Right forelimb (tissue), 1 donor: ENCODE data around the gene GABRD.

ENCODE experiments used
- DNase-seq: peaks from one replicate; pipeline ENCODE4 v3.0.0-alpha.2; 2018

Gene GABRD

DNA sequence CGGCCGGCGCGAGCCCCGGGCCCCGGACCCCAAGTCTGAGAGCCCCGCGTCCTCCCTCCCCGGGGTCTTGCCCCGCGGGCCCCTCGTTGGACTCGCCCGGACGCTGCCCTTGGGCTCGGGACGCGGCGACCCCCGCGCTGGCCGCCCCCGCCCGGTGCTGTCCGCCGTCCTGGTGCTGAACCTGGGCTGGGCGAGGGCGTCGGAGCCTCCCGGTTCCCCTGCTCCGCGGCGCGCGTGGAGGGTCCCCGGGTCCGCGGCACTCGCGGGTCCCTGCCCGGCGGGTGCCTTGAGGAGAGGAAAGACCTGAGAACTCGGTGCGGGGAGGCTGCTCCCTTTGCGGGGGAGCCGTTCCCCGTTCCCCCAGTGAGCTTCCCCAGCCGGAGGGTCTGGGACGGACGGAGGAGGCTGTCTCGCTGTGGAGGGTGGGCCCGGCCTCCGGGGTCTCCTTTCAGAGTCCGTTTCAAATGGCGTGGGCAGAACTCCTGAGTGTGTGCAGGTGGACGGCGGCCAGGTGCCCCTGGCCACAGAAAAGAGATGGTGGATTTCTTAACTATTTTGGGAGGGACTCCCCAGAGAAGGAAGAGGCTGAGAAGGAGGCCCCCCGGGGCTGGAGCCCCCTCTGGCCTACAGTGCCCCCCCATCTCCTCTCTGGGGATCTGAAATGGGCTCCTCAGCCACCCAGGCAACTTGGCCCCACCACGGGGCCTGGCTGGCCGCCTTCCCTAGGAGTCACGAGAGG, 595 bp downstream of the GABRD start:
- DNase-seq, result peak; percentile 68

DNA sequence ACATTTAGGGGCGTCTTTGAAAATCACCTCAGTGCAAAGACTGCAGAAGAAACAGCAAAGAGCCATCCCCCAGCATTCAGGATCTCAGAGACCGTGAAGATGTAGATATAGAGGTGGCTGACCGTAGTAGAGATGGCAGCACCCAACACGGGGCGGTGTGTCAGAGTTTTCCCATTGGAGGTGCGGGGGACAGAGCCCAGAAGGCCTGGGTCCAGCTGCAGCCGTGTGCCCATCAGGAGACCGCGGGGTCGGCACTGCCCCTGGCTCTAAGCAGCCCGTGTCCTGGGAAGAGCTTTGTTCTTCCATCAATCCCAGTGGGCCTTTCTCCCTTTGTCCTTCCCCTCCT, 1.1 kb downstream of the GABRD start:
- no peak for DNase-seq

DNA sequence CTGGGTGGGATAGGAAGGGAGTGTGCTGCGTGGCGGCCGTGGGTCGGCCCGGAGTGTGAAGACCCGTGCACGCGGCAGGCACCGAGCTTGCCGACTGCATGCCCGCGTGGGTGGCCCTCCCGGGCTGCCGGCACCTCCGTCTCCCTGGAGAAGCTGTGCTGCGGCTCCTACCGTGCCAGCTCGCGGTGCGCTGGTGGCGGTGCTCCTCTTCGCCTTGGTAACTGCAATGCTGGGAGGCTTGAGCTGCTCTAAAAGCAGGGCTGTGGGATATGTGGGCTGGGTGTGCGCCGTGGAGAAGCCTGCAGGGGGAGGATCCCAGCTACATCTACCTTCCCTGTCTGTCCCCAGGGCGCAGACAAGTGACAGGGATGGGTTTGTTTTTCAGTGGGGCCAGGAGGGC, 2.4 kb downstream of the GABRD start:
- no peak for DNase-seq

DNA sequence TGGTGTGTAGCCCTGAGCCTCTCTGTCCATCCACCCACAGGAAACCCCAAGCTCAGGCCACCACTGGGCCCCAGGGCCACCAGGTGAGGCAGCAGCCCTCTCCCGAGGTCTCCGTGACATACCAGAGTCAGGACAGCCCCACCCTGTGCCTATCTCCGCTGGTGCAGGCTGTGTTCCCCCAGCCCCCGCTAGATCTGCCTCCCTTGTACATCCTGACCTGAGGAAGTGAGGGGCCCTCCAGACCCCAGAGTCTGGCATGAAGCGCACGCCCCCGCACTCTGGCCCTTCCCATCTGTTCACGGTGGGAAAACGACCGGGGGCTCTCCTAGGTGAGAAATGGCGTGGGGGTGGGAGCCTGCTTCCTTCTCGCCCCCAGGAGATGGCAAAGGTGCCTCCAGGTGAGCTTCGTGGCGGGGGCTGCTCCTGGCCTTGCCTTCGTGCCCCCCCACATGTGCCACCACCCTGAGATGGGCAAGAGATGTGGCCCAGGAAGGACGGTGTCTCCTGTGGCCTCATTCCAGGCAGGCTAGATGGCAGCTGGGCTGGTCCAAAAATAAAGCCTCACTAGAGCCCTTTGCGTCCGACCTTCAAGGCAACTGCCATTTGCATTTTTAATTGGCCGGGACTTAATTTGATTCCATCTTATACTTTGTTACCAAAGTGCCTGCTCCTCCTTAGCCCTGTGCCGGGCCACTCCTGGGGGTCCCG, 3.1 kb downstream of the GABRD start:
- DNase-seq, result no peak

DNA sequence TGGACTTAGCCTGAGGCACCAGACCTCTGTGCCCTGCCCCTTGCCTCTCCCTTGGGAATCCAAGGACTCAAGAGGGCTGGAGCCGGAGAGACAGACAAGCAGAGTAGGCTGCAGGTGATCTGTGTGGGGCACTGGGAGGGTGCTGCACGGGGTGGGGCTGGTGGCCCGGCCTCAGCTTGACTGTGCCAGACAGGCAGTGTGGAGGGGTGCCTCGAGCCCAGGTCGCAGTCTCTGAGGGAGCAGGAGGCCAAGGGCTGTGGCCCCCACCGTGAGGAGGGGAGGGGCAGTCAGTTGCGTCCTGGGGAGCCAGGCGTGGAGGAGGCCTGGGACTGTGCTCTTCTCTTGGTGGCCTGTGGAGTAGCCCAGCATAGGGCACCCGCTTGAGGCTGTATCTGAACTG, 4.0 kb downstream of the GABRD start:
- DNase-seq, result no peak

DNA sequence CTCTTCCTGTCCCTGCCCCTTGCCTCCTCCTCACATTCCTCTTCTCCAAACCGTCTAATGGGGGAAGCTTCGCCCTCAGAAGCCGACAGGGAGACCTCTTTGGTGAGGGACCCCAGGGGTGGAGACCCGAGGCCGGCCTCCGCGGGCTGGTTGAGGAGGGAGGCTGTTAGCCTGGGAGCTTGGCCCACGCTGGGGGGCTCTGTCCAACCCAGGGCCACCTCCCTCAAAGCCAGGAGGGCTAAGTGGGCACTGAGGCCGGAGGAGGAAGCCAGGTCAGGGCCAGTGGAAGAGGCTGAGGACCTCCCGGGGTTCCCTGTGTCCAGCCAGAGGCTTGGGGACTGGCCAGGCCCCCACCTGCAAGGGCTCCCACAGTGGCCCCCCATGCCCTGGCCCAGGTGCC, 5.3 kb downstream of the GABRD start:
- no peak for DNase-seq

DNA sequence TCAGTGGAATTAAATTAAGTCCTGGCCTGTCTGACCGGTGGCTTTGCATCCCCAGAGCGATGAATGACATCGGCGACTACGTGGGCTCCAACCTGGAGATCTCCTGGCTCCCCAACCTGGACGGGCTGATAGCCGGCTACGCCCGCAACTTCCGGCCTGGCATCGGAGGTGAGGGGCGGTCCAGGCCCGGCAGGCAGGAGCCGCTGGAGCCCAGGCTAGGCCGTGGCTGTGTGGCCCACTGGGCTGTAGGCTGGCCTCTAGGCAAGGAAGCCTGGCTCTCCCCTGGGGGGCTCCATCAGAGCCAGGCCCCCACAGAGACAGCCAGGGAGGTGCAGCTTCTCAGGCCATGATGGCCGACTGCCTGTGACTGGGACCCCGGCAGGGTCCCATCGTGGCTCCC, 5.7 kb downstream of the GABRD start:
- no peak for DNase-seq

DNA sequence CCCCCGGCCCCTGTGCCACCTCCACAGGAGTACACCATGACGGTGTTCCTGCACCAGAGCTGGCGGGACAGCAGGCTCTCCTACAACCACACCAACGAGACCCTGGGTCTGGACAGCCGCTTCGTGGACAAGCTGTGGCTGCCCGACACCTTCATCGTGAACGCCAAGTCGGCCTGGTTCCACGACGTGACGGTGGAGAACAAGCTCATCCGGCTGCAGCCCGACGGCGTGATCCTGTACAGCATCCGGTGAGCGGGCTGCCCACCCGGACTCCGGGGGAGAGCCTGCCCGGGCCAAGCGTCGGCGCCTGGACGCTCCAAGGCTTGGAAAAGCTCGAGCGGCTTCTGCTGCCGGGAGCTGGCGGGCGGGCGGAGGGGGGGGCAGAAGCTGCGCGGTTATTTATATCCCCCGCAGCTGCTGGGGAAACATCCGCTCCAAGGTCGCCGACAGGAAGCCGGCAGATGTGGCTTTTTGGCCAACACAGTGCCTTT, 6.4 kb downstream of the GABRD start:
- peak; percentile 63 for DNase-seq

DNA sequence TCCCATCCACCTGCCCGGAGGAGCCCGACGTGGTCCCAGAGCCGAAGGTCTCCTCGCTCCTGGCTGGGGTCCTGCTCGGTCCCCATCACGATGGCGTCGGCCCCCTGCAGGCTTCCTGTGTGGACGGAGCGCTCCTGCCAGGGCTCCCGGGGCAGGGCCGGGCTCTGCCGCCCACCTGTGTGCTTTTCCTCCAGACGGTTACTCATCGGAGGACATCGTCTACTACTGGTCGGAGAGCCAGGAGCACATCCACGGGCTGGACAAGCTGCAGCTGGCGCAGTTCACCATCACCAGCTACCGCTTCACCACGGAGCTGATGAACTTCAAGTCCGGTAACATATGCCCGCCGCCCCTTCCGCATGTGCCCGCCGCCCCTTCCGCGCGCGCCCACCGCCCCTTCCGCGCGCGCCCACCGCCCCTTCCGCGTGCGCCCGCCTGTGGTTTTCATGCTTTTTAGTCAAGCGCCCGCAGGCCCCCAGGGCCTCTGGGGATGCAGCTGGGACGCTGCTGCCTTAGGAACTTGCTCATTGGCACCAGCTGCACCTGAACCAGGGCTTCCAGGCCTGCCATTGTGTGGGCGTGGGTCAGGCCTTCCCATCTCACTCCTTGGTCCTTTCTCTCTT, 8.9 kb downstream of the GABRD start:
- DNase-seq, result no peak

DNA sequence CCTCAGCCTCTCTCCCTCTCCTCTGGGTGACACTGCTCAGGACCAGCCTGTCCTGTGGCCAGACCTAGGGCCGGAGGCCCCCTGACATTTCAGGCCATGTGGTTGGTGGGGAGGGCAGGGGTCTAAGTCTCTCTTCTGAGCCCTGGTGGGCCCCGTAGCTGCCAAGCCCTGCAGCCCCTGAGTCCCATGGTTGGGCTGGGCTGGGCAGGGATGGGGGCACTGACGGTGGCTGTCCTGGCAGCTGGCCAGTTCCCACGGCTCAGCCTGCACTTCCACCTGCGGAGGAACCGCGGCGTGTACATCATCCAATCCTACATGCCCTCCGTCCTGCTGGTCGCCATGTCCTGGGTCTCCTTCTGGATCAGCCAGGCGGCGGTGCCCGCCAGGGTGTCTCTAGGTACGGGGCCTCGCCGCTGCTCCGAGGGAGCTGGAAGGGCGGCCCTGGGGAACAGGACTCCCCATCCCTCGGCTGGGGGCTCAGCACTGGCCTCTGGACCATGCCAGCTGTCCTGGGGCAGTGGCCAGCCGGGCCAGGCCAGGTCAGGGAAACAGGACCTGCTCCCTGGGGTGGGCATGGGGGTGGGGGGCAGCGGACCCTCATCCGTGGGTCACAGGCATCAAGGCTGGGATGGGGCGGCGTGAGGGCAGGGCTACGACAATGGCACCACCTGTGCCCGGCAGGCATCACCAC, 9.9 kb downstream of the GABRD start:
- DNase-seq, result no peak

DNA sequence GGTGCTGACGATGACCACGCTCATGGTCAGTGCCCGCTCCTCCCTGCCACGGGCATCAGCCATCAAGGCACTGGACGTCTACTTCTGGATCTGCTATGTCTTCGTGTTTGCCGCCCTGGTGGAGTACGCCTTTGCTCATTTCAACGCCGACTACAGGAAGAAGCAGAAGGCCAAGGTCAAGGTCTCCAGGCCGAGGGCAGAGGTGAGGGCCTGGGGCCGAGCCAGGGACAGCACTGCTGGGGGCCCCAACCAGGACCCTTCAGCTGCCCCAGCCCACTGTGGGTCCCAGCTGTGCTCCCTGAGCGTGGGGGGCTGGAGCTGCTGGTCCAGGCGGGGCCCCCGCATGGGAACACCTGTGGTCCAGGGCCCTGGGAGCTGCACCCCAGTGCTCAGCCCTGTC, 10.4 kb downstream of the GABRD start:
- DNase-seq, result no peak

DNA sequence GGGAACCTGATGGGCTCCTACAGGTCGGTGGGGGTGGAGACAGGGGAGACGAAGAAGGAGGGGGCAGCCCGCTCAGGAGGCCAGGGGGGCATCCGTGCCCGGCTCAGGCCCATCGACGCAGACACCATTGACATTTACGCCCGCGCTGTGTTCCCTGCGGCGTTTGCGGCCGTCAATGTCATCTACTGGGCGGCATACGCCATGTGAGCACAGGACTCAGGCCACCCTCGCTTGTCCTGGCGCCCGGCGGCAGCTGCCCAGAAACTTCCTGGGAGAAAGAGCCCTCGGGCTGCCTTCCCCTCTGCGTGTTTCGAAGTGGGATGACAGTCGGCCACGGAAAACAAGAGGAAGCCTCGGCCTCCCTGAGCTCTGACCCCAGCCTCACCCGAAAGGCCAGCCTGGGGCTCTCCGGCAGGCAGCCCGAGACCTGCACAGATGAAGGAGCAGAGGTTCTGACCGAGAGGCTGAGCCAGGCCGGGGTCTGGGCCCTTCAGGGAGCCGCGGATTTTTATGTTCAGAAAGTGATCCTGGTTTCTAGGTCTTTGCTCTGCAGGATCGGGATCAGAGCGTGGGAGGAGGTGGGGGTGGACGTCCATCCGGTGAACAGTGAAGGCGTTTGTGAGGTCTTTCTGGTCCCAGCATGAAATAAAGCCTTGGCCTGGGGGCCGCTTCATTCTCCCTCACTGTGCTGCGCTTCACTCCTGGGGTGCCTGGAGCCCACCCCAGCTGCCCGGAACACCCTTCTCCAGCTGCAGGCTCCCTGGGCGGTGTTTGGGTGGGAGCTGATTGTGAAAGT, 11.1 kb downstream of the GABRD start:
- DNase-seq, result no peak

DNA sequence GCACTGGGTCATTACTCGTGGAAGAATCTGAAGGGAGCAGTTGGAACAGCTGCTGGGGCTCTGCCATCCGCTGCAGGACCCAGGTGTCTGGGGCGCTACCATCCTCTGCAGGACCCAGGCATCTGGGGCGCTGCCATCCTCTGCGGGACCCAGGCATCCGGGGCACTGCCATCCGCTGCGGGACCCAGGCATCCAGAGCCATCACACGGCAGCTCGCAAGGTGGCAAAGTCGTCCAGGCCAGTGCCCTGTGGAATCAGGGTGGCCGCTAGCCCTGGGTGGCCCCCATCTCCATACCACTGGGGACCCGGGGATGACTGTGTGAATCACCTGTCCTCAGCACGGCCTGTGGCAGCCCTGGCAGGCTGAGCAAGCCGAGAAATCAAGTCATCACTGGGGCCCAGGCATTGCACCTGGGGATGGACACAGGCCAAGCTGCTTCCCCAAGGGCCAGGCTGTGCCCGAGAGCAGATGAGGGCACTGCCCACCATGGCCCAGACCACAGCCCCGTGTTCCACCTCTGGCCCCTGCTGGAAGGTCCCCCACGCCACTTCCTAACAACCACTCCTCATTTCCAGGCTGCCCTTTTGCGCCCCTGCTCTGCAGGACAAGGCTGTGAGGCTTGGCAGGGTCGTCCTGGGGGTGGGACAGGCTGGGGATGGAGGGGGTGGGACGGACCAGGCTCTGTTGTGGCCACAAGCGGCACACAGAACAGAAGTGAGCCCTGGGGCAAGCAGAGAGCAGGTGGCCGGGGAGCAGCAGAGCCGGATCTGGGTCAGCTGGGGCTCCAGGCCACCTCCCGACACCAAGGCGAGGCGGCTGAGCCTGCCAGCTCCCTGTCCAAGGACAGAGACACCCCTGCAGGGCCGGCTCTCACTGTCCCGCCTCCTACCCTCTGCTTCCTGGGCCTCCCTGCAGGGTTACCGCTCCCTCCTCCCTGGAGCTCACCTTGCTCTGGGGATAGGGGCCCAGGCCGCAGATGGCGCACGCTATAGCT, 12.7 kb downstream of the GABRD start:
- no peak for DNase-seq

DNA sequence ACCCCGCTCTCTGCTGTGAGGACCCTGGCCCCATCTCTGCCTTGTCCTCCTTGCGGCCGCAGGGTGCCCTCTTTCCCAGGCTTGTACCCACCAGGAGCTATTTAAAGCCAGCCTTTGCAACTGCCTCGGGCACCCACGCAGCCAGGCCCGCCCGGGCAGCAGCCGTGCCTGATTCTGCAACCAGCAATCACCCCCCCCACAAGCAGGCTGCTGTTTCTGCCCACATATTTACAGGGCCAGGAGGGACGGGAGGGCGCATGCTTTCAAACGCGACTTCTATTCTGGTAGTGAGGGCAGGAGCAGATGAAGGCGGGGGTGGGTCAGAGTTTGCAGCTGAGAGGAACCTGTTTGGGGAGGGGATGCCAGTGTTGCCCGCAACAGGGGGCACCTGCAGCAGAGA, 13.6 kb downstream of the GABRD start:
- DNase-seq, result no peak

DNA sequence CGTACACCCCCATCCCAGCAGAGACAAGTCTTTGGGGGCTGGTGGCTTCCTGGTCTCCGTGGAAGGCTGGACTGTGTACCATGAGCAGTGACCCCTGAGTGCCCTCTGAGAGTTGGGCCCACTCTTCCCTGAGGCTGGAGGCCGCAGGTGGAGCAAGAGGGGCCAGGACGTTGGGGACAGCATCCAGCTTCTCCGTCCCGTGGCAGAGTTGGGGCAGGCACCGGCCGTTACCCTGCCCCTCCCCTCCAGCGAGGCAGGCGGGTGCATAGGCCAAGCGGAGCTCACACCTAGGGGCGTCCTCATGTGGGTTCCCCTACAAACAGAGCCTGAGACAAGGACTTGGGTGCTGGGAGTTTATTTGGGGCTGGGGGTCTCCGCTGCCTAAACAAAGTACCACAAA, 14.0 kb downstream of the GABRD start:
- no peak for DNase-seq

DNA sequence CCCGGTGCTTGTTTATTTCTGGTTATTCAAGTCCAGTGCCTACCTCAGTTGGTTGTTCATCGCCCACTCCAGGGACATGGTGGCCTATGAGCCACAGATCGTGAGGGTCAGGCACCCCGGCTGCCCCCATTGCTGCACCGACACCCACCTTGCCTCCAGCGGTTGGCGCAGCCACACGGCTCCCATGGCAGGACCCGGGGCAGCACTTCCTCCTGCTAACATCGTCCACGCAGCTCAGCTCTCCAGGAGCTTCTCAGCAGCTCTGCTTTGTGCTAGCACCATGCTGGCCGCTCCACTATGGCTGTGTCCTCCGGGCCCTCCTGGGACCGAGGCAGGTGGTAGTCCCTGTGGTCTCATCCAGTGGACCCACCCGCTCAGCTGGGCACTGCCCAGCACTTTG, 17.1 kb downstream of the GABRD start:
- DNase-seq, result no peak

DNA sequence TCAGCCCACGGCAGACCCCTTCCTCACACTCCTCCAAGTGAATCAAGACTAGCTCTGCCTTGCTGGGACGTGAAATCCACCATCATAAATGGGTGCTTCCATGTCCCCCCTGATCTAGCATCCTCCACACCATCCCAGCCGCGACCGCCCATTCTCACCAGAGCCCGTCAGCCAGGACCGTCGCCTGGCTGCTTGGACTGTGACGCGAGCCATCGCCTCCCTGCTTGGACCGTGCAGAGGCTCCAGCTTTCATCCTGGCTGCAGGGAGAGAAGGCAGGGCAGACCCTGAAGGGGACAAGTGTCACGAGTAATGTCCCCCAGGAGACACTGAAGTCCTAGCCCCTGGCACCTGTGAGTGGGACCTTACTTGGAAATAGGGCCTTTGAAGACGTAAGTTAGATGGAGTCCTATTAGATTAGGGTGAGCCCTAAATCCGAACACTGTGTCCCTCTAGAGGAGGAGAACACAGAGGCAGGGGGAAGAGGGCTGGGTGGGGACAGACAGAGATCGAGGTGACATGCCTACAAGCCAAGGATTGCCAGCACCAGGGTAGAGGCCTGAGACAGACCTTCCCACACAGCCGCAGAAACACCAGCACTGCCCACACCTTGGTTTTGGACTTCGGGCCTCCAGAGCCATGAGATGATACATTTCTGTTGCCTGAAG, 18.3 kb downstream of the GABRD start:
- no peak for DNase-seq

DNA sequence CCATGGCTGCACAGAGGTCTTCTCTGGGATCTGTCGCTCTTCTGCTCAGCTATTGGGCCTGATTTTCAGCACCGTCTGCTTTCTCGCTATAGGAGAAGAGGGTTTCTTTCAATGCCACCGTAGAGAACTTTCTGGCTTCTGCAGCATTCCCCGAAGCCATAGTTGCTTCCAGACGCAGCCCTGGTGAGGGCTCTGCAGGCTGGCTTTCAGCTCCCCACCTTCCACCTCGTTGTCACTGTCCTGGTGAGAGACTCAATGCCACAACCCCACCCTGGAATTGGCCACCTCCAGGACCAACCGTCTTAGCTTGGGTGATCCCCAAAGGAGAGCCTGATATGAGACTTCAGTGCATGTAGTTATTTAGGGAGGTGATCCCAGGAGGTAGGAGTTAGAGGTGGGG, 19.1 kb downstream of the GABRD start:
- no peak for DNase-seq

DNA sequence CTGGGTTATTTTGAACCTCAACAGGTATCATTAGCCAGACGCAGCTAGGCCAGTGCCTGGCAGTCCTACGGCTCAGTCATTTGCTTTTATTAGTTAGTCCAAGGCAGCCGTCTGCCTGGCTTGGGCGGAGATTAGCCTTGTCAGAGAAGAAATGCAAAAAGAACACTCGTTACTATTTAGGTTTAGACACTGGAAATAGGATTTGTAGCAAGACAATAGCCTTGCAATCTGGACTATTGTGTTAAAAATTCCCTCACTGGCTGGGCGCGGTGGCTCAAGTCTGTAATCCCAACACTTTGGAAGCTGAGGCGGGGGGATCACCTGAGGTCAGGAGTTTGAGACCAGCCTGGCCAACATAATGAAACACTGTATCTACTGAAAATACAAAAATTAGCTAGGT, 20.1 kb downstream of the GABRD start:
- no peak for DNase-seq

DNA sequence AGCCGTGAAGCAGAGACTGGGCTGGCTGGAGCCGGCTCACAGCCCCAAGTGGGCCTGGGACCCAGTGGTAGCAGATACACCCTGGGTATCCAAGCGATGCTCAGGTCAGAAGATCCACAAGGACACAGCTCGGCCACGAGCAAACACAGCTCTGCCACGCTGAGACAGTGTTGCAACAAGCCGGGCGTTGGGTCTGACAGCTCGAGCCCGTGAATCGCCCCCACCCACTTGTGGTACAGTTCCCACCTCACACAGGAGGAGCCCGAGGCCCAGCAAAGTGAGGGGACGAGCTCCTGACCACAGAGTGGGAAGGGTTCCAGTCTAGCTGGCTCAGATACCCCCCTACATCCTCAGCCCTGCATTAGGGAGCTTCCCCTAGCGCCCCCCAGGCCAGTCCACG, 22.2 kb downstream of the GABRD start:
- DNase-seq, result no peak

DNA sequence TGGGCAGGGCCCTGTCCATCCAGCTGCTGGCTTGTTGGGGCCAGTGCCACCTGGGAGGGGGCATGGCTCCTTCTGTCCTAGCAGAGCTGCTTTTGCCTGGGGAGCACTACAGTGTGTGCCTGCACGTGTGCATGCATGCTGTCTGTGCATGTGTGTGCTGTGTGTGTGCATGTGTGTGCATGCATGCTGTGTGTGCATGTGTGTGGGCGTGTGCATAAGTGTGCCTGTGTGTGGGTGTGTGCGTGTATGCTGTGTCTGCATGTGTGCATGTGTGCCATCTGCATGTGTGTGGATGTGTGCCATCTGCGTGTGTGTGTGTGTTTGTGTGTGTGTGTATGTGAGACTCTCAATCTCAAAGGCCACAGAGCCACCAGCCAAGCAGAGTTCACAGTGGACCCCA, 22.7 kb downstream of the GABRD start:
- DNase-seq, result no peak
